Activated CD8-positive, alpha-beta memory T cell treated with anti-CD3 and anti-CD28 coated beads, Interleukin-2, amount 10 ng/mL, durations not matched to agents 7 days and 5 days (primary cell): ENCODE data around the gene GOLIM4. TPM values are rescaled to one million over a fixed set of nuclear protein-coding genes. Genes with fewer than 3 reads are reported as not detected.

ENCODE experiments used
- ATAC-seq: fragments of 150-1000 bp; cut with Tn5 transposase; one replicate; pipeline ENCODE4 v1.10.0; 2021; ENCODE audit warnings: moderate library complexity
- CTCF ChIA-PET: fragments of 350-600 bp; sonication (Branson Sonifier 250); formaldehyde crosslinking; loops from one replicate; lab custom pipeline; 2021; ENCODE audit warnings: antibody characterized with exemption; lab: Charles Lee
- DNase-seq: peaks from one replicate; pipeline ENCODE4 v3.0.0-alpha.2; 2020
- H3K27ac Mint-ChIP-seq: one replicate; pipeline ENCODE4 v1.8.0; 2021; ENCODE audit warnings: mild to moderate bottlenecking, mixed read lengths
- H3K27me3 Mint-ChIP-seq: one replicate; pipeline ENCODE4 v1.8.0; 2021; ENCODE audit warnings: mixed read lengths
- H3K36me3 Mint-ChIP-seq: one replicate; pipeline ENCODE4 v1.8.0; 2021; ENCODE audit warnings: mild to moderate bottlenecking, mixed read lengths
- H3K4me1 Mint-ChIP-seq: one replicate; pipeline ENCODE4 v1.8.0; 2021; ENCODE audit warnings: mixed read lengths
- H3K4me3 Mint-ChIP-seq: one replicate; pipeline ENCODE4 v1.8.0; 2021; ENCODE audit warnings: mild to moderate bottlenecking, moderate library complexity, mixed read lengths
- H3K9me3 Mint-ChIP-seq: one replicate; pipeline ENCODE4 v1.8.0; 2022; ENCODE audit warnings: low read depth, mixed read lengths
- total RNA-seq, 2 experiments: library from RNA; stranded (reverse); gene quantifications; one replicate each; pipeline ENCODE4 v1.2.3, GENCODE V29; 2021

The GOLIM4 gene
- total RNA-seq, 2 experiments from 2014 or later: 6.4 to 19.2 TPM

- Mint-ChIP-seq H3K27me3 (no peaks in the 10 kb centered on the region), H3K36me3 (no peaks in the 10 kb centered on the region), H3K4me3 (no peak overlapping the region), H3K9me3 (no peaks in the 10 kb centered on the region), H3K27ac (no peak overlapping the region), H3K4me1 (peaks cover 3% of the 10 kb centered on the region)
- DNase-seq: no peak
- ATAC-seq: no peak
- CTCF ChIA-PET: no interaction called here
Observed at GRCh38 chr3:168080022-168080421, 15.7 kb downstream of the GOLIM4 start.

GRCh38 chr3:168077091-168077490 is 18.6 kb downstream of the GOLIM4 start:
- Mint-ChIP-seq H3K36me3 (no peaks in the 10 kb centered on the region), H3K9me3 (no peaks in the 10 kb centered on the region), H3K27me3 (no peaks in the 10 kb centered on the region), H3K27ac (no peak overlapping the region), H3K4me3 (no peak overlapping the region), H3K4me1 (no peaks in the 10 kb centered on the region)
- ATAC-seq: no peak
- CTCF ChIA-PET: no interaction called here
- DNase-seq: no peak

GRCh38 chr3:168073842-168074605 is 21.7 kb downstream of the GOLIM4 start:
- Mint-ChIP-seq H3K9me3 (no peaks in the 10 kb centered on the region), H3K36me3 (no peaks in the 10 kb centered on the region), H3K4me1 (no peaks in the 10 kb centered on the region), H3K27me3 (no peaks in the 10 kb centered on the region), H3K27ac (no peak overlapping the region), H3K4me3 (no peak overlapping the region)
- no peak for DNase-seq
- no peak for ATAC-seq
- CTCF ChIA-PET: no interaction called here

- Mint-ChIP-seq H3K27ac (no peak overlapping the region), H3K4me1 (no peaks in the 10 kb centered on the region), H3K4me3 (no peak overlapping the region), H3K27me3 (no peaks in the 10 kb centered on the region), H3K36me3 (no peaks in the 10 kb centered on the region), H3K9me3 (no peaks in the 10 kb centered on the region)
- ATAC-seq (no peak), DNase-seq (no peak)
- CTCF ChIA-PET: no interaction called here
Observed at GRCh38 chr3:168072323-168072650, 23.4 kb downstream of the GOLIM4 start.

- no peak overlapping the region for H3K4me3 Mint-ChIP-seq
- H3K9me3 Mint-ChIP-seq: no peaks in the 10 kb centered on the region
- CTCF ChIA-PET: interaction anchor here (0.8 kb wide), 1 partner anchor 9 kb away, joined by 3 read pairs; no protein-coding TSS in a partner anchor
Observed at GRCh38 chr3:168071591-168072322, 24.0 kb downstream of the GOLIM4 start.

GRCh38 chr3:168070919-168071318 is 24.8 kb downstream of the GOLIM4 start:
- no peaks in the 10 kb centered on the region for H3K36me3 Mint-ChIP-seq
- no peaks in the 10 kb centered on the region for H3K9me3 Mint-ChIP-seq
- CTCF ChIA-PET: interaction anchor here (0.8 kb wide), 1 partner anchor 9 kb away, joined by 3 read pairs; no protein-coding TSS in a partner anchor
- ATAC-seq: no peak
- H3K27me3 Mint-ChIP-seq: peaks cover 1% of the 10 kb centered on the region
- DNase-seq: no peak
- no peak overlapping the region for H3K4me3 Mint-ChIP-seq
- no peak overlapping the region for H3K27ac Mint-ChIP-seq
- no peaks in the 10 kb centered on the region for H3K4me1 Mint-ChIP-seq

More at GRCh38 chr3:168071591-168072322, 24.0 kb downstream of the GOLIM4 start:
- Mint-ChIP-seq H3K4me1 (no peaks in the 10 kb centered on the region), H3K27ac (no peak overlapping the region), H3K27me3 (no peaks in the 10 kb centered on the region), H3K36me3 (no peaks in the 10 kb centered on the region)
- DNase-seq (no peak), ATAC-seq (no peak)

GRCh38 chr3:168068346-168068745 is 27.4 kb downstream of the GOLIM4 start:
- no peak overlapping the region for H3K4me3 Mint-ChIP-seq
- H3K4me1 Mint-ChIP-seq: no peaks in the 10 kb centered on the region
- ATAC-seq (no peak), DNase-seq (no peak)
- no peaks in the 10 kb centered on the region for H3K36me3 Mint-ChIP-seq
- H3K9me3 Mint-ChIP-seq: no peaks in the 10 kb centered on the region
- CTCF ChIA-PET: no interaction called here
- H3K27ac Mint-ChIP-seq: no peak overlapping the region
- peaks cover 3% of the 10 kb centered on the region for H3K27me3 Mint-ChIP-seq

- CTCF ChIA-PET: no interaction called here
- DNase-seq (no peak), ATAC-seq (no peak)
- Mint-ChIP-seq H3K27me3 (peaks cover 3% of the 10 kb centered on the region), H3K4me1 (peaks cover 6% of the 10 kb centered on the region), H3K27ac (no peak overlapping the region), H3K36me3 (no peaks in the 10 kb centered on the region), H3K4me3 (no peak overlapping the region), H3K9me3 (no peaks in the 10 kb centered on the region)
Observed at GRCh38 chr3:168066882-168067281, 28.8 kb downstream of the GOLIM4 start.

GRCh38 chr3:168065569-168065968 is 30.2 kb downstream of the GOLIM4 start:
- DNase-seq (no peak), ATAC-seq (no peak)
- H3K4me1 Mint-ChIP-seq: peaks cover 18% of the 10 kb centered on the region
- H3K27ac Mint-ChIP-seq: no peak overlapping the region
- CTCF ChIA-PET: interaction anchor here (0.7 kb wide), 1 partner anchor 316 kb away, joined by 3 read pairs; no protein-coding TSS in a partner anchor
- H3K36me3 Mint-ChIP-seq: no peaks in the 10 kb centered on the region
- H3K4me3 Mint-ChIP-seq: no peak overlapping the region
- H3K9me3 Mint-ChIP-seq: no peaks in the 10 kb centered on the region
- peaks cover 7% of the 10 kb centered on the region for H3K27me3 Mint-ChIP-seq

- peaks cover 7% of the 10 kb centered on the region for H3K27me3 Mint-ChIP-seq
- no peak overlapping the region for H3K4me3 Mint-ChIP-seq
- H3K9me3 Mint-ChIP-seq: no peaks in the 10 kb centered on the region
- ATAC-seq (no peak), DNase-seq (no peak)
- H3K4me1 Mint-ChIP-seq: peaks cover 22% of the 10 kb centered on the region
- H3K36me3 Mint-ChIP-seq: no peaks in the 10 kb centered on the region
- CTCF ChIA-PET: interaction anchor here (1.0 kb wide), 1 partner anchor 22 kb away, joined by 3 read pairs; no protein-coding TSS in a partner anchor
- H3K27ac Mint-ChIP-seq: no peak overlapping the region
Observed at GRCh38 chr3:168063122-168063521, 32.6 kb downstream of the GOLIM4 start.

GRCh38 chr3:168062679-168063078 is 33.0 kb downstream of the GOLIM4 start:
- DNase-seq (no peak), ATAC-seq (no peak)
- H3K9me3 Mint-ChIP-seq: no peaks in the 10 kb centered on the region
- no peak overlapping the region for H3K27ac Mint-ChIP-seq
- CTCF ChIA-PET: interaction anchor here (0.6 to 1.0 kb wide), 3 partner anchors 8 to 102 kb away, joined by 3 read pairs; no protein-coding TSS in a partner anchor
- H3K36me3 Mint-ChIP-seq: no peaks in the 10 kb centered on the region
- H3K4me3 Mint-ChIP-seq: no peak overlapping the region
- peaks cover 22% of the 10 kb centered on the region for H3K4me1 Mint-ChIP-seq
- H3K27me3 Mint-ChIP-seq: peaks cover 7% of the 10 kb centered on the region

GRCh38 chr3:168061332-168061996 is 34.3 kb downstream of the GOLIM4 start:
- CTCF ChIA-PET: interaction anchor here (1.0 to 1.2 kb wide), 2 partner anchors 16 to 33 kb away, joined by 3 read pairs; no protein-coding TSS in a partner anchor
- H3K9me3 Mint-ChIP-seq: no peaks in the 10 kb centered on the region
- peaks cover 22% of the 10 kb centered on the region for H3K4me1 Mint-ChIP-seq
- ATAC-seq: peak; percentile 92
- DNase-seq: peak; percentile 41
- peak overlapping the region; percentile 61 for H3K4me3 Mint-ChIP-seq
- H3K27me3 Mint-ChIP-seq: peaks cover 7% of the 10 kb centered on the region
- no peaks in the 10 kb centered on the region for H3K36me3 Mint-ChIP-seq
- peak overlapping the region; percentile 2 for H3K27ac Mint-ChIP-seq

- CTCF ChIA-PET: no interaction called here
- Mint-ChIP-seq H3K4me1 (peaks cover 22% of the 10 kb centered on the region), H3K27ac (no peak overlapping the region), H3K36me3 (no peaks in the 10 kb centered on the region), H3K9me3 (peaks cover 3% of the 10 kb centered on the region), H3K4me3 (no peak overlapping the region), H3K27me3 (peaks cover 4% of the 10 kb centered on the region)
- no peak for ATAC-seq
- DNase-seq: no peak
Observed at GRCh38 chr3:168060317-168060716, 35.4 kb downstream of the GOLIM4 start.
